CD14-positive monocyte (primary cell): ENCODE results near the gene EPO. TPM values are rescaled to one million over a fixed set of nuclear protein-coding genes. Genes with fewer than 3 reads are reported as not detected.

ENCODE experiments used
- DNase-seq, 3 donors: peaks; one replicate each; pipeline ENCODE4 v3.0.0-alpha.2; 2011 to 2022
- H2AFZ ChIP-seq: 2 replicates; pipeline ENCODE4 v1.6.0; 2012; ENCODE audit warnings: mild to moderate bottlenecking, low read depth, low read length, inconsistent platforms; ENCODE audit not compliant: insufficient read depth, poor library complexity, severe bottlenecking
- H3K27ac ChIP-seq, 2 donors: 1 replicate in 1 of 2; 2 replicates in 1 of 2; pipeline ENCODE4 v1.5.1; 2012 to 2013; ENCODE audit warnings: low read length in 2 of 2, control low read depth in 1 of 2, inconsistent platforms in 1 of 2, low read depth in 1 of 2, mild to moderate bottlenecking in 1 of 2
- H3K27me3 ChIP-seq, 2 donors: one replicate each; pipeline versions ENCODE4 v1.6.0 to v1.6.1; 2011 to 2013; ENCODE audit warnings: low read length in 2 of 2; ENCODE audit not compliant: control insufficient read depth in 2 of 2, insufficient read depth in 2 of 2
- H3K36me3 ChIP-seq, 2 donors: replicated peaks in 1 of 2; 1 replicate in 1 of 2; 2 replicates in 1 of 2; pipeline versions ENCODE4 v1.5.1 to v1.6.1; 2012 to 2013; ENCODE audit warnings: low read length in 2 of 2, control low read depth in 1 of 2, inconsistent platforms in 1 of 2, mild to moderate bottlenecking in 1 of 2; ENCODE audit not compliant: insufficient read depth in 2 of 2, control insufficient read depth in 1 of 2
- H3K4me1 ChIP-seq, 2 donors: 1 replicate in 1 of 2; 2 replicates in 1 of 2; pipeline versions ENCODE4 v1.5.1 to v1.6.1; 2012 to 2013; ENCODE audit warnings: low read length in 2 of 2, control low read depth in 1 of 2, inconsistent platforms in 1 of 2, mild to moderate bottlenecking in 1 of 2, moderate library complexity in 1 of 2; ENCODE audit not compliant: insufficient read depth in 2 of 2, control insufficient read depth in 1 of 2
- H3K4me2 ChIP-seq: replicated peaks from 2 replicates; pipeline ENCODE3; 2012; ENCODE audit warnings: low read length, moderate library complexity, mild to moderate bottlenecking; ENCODE audit not compliant: poor library complexity, severe bottlenecking; ENCODE audit errors: extremely low read depth
- H3K4me3 ChIP-seq, 3 experiments: fragments of 200-600 bp in 1 of 3; sonication (generic) in 1 of 3; replicated peaks in 1 of 3; 1 replicate in 2 of 3; 2 replicates in 1 of 3; pipeline ENCODE4 v1.5.1; 2011 to 2013; ENCODE audit warnings: low read length in 3 of 3, mild to moderate bottlenecking in 3 of 3, control low read depth in 2 of 3, low read depth in 2 of 3, inconsistent platforms in 1 of 3, moderate library complexity in 1 of 3
- H3K79me2 ChIP-seq: 2 replicates; pipeline ENCODE4 v1.6.0; 2012; ENCODE audit warnings: mild to moderate bottlenecking, control low read depth, inconsistent platforms, low read length, moderate library complexity; ENCODE audit not compliant: insufficient read depth
- H3K9ac ChIP-seq: 2 replicates; pipeline ENCODE4 v1.6.0; 2017; ENCODE audit warnings: low read length, mild to moderate bottlenecking; ENCODE audit not compliant: insufficient read depth, poor library complexity, severe bottlenecking
- H3K9me3 ChIP-seq, 2 donors: replicated peaks in 1 of 2; 1 replicate in 1 of 2; 2 replicates in 1 of 2; pipeline versions ENCODE4 v1.5.1 to v1.6.1; 2012 to 2013; ENCODE audit warnings: low read length in 2 of 2, control low read depth in 1 of 2; ENCODE audit not compliant: control insufficient read depth in 1 of 2, insufficient read depth in 1 of 2
- H4K20me1 ChIP-seq: 2 replicates; pipeline ENCODE4 v1.6.0; 2012; ENCODE audit warnings: mild to moderate bottlenecking, low read length, control low read depth, moderate library complexity; ENCODE audit not compliant: insufficient read depth
- H3K27ac Mint-ChIP-seq, 7 donors: one replicate each; pipeline ENCODE4 v1.8.0; 2020; ENCODE audit warnings: mild to moderate bottlenecking in 7 of 7, mixed read lengths in 7 of 7, moderate library complexity in 6 of 7, inconsistent platforms in 2 of 7
- H3K27me3 Mint-ChIP-seq, 3 donors: one replicate each; pipeline ENCODE4 v1.8.0; 2021 to 2022; ENCODE audit warnings: low read depth in 3 of 3, mild to moderate bottlenecking in 3 of 3, mixed read lengths in 3 of 3, moderate library complexity in 3 of 3, inconsistent platforms in 1 of 3
- H3K36me3 Mint-ChIP-seq, 2 donors: one replicate each; pipeline ENCODE4 v1.8.0; 2020; ENCODE audit warnings: mixed read lengths in 2 of 2, inconsistent platforms in 1 of 2, mild to moderate bottlenecking in 1 of 2
- H3K4me1 Mint-ChIP-seq: one replicate; pipeline ENCODE4 v1.8.0; 2020; ENCODE audit warnings: mild to moderate bottlenecking, mixed read lengths
- H3K4me3 Mint-ChIP-seq, 2 donors: one replicate each; pipeline ENCODE4 v1.8.0; 2020; ENCODE audit warnings: mild to moderate bottlenecking in 2 of 2, mixed read lengths in 2 of 2, moderate library complexity in 1 of 2
- H3K9me3 Mint-ChIP-seq, 7 donors: one replicate each; pipeline ENCODE4 v1.8.0; 2020 to 2022; ENCODE audit warnings: mixed read lengths in 7 of 7, mild to moderate bottlenecking in 6 of 7, moderate library complexity in 6 of 7, inconsistent platforms in 2 of 7
- CTCF ChIP-seq: fragments of 200-600 bp; IDR thresholded peaks from one replicate; pipeline ENCODE4 v1.8.0; 2022; ENCODE audit warnings: antibody characterized with exemption, mild to moderate bottlenecking
- WGBS: methylation state at CpG from one replicate; pipeline ENCODE4 v1.1.5; 2013; ENCODE audit warnings: missing lambda C conversion rate; ENCODE audit not compliant: insufficient coverage; 5-methylcytosine and 5-hydroxymethylcytosine counted together
- intact Hi-C, 2 donors: fragments of 100-400 bp; cut with micrococcal nuclease; formaldehyde crosslinking; loops; one replicate each; pipeline versions ENCODE4 v1.15.0 to v1.15.1; 2023
- polyA plus RNA-seq, 3 donors: library from polyadenylated mRNA; depleted of rRNA in 1 of 3; unstranded in 2 of 3; stranded (reverse) in 1 of 3; fragments of 300-500 nt in 2 of 3; fragments of >200 nt in 1 of 3; fragmentation: Illumina TruSeq in 2 of 3; gene quantifications; 1 replicate in 2 of 3; 2 replicates in 1 of 3; pipeline ENCODE4 v1.2.3, GENCODE V29; 2012 to 2021

The EPO gene
- polyA plus RNA-seq, 3 donors: not detected

GRCh38 chr7:100735730-100736129 is 15.5 kb downstream of the EPO start:
- H3K4me3 ChIP-seq: no peak overlapping the region

GRCh38 chr7:100736671-100737070 is 16.4 kb downstream of the EPO start:
- WGBS: 83% methylated on average over 8 of the region's 13 CpGs
- Histone ChIP-seq H3K9ac (no peak overlapping the region), H3K27ac (no peak overlapping the region), H2AFZ (no peak overlapping the region), H3K9me3 (no peaks in the 10 kb centered on the region), H3K4me2 (no peak overlapping the region), H4K20me1 (no peaks in the 10 kb centered on the region), H3K4me3 (no peak overlapping the region), H3K4me1 (no peaks in the 10 kb centered on the region), H3K27me3 (no peaks in the 10 kb centered on the region), H3K36me3 (no peaks in the 10 kb centered on the region), H3K79me2 (no peaks in the 10 kb centered on the region)
- peaks cover 0 to 10% (median 8%) of the 10 kb centered on the region in 3 donors for H3K27me3 Mint-ChIP-seq
- no peak overlapping the region for H3K4me3 Mint-ChIP-seq
- intact Hi-C loops: no loop called here
- TF ChIP-seq CTCF: no peak
- peaks cover 0 to 4% (median 0%) of the 10 kb centered on the region in 7 donors for H3K9me3 Mint-ChIP-seq
- no peaks in the 10 kb centered on the region for H3K36me3 Mint-ChIP-seq
- no peak for DNase-seq
- no peaks in the 10 kb centered on the region for H3K4me1 Mint-ChIP-seq
- no peak overlapping the region for H3K27ac Mint-ChIP-seq

More at GRCh38 chr7:100735730-100736129, 15.5 kb downstream of the EPO start:
- intact Hi-C loops: no loop called here
- H3K27ac Mint-ChIP-seq: no peak overlapping the region
- H3K79me2 ChIP-seq: no peaks in the 10 kb centered on the region
- H3K4me2 ChIP-seq: no peak overlapping the region
- no peak overlapping the region for H3K4me3 Mint-ChIP-seq
- H3K9ac ChIP-seq: no peak overlapping the region
- H3K27me3 Mint-ChIP-seq: peaks cover 0 to 11% (median 10%) of the 10 kb centered on the region in 3 donors
- H3K27me3 ChIP-seq: no peaks in the 10 kb centered on the region
- H3K36me3 ChIP-seq: no peaks in the 10 kb centered on the region
- WGBS: 94% methylated on average over 5 of the region's 7 CpGs
- TF ChIP-seq CTCF: no peak
- H3K4me1 ChIP-seq: no peaks in the 10 kb centered on the region
- H3K27ac ChIP-seq: no peak overlapping the region
- no peaks in the 10 kb centered on the region for H3K36me3 Mint-ChIP-seq
- no peak overlapping the region for H2AFZ ChIP-seq
- no peak for DNase-seq
- peaks cover 0 to 4% (median 0%) of the 10 kb centered on the region in 7 donors for H3K9me3 Mint-ChIP-seq
- H3K4me1 Mint-ChIP-seq: no peaks in the 10 kb centered on the region
- H4K20me1 ChIP-seq: no peaks in the 10 kb centered on the region
- H3K9me3 ChIP-seq: no peaks in the 10 kb centered on the region
